Stimulated activated CD8-positive, alpha-beta memory T cell treated with anti-CD3 and anti-CD28 coated beads, Interleukin-15, amount 100 ng/mL, for 48 hours (primary cell): ENCODE data around the gene TAS1R3.
"Not testable (repeated sequence)": the region's sequence is repeated elsewhere in the genome, so short reads cannot be mapped to it uniquely, and the experiment has no call there.

Experiments
- DNase-seq, 2 donors: peaks; one replicate each; pipeline ENCODE4 v3.0.0-alpha.2; 2020; ENCODE audit warnings: low read depth in 2 of 2

The TAS1R3 gene

DNA sequence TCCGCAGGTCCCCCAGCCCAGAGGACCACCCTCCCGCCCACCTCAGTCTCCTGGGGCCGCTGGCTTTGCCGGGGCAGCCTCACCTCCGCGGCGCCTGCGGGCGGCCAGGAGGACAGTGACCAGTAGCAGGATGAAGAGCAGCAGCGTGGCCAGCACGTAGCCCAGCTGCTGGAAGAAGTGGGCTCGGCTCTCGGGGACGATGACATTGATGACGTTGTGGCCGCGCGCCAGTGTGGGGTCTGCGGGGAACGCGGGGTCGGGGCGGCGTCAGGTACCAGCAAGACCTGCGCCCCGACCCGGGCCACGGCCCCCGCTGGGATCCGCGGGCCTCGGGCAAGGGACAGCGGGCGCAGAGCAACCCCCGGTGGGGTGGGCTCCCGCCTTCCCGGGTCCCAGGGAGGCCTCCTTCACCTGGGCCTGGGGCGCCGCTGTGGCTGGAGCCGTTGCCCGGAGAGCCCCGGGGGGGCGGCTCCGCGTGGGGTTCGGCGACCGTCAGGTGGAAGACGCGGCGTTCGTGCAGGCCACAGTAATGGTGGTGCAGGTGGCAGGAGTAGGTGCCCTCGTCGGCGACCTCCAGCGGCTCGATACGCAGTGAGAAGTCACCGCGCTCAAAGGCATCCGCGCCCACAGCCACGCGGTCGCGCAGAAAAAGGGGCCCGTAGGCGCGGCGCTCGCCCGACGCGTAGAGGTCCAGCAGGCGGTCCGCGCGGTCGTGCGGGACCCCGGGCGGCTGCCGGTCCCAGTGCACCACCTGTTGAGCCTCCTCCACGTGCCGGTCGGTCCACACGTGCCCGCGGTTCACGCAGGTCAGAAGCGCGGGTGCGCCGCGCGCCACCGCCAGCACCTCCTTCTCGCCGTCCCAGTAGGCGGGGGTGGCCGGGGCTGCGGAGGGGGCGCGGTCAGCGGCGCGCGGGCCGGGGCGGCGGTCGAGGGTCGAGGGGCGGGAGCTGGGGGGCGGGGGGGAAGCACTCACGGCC is 23.5 kb downstream of the TAS1R3 start:
- no peak for DNase-seq

DNA sequence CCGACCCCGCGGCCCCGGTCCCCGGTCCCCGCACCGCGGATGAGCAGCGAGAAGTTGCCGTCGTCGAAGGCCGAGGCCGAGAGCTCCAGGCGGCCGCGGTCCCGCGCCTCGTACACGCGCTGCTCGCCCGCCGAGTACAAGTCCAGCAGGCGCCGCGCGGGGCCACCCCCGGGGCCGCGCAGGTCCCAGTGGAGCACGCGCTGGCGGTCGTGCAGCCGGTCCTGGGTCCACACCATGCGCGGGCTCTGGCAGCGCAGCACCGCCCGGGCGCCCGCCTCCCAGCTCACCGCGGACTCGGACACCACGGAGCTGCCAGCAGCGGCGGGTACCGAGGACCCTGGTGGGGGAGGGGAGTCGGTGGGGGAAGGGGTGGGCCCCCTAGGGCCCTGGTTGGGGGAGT is 24.3 kb downstream of the TAS1R3 start:
- no peak for DNase-seq

DNA sequence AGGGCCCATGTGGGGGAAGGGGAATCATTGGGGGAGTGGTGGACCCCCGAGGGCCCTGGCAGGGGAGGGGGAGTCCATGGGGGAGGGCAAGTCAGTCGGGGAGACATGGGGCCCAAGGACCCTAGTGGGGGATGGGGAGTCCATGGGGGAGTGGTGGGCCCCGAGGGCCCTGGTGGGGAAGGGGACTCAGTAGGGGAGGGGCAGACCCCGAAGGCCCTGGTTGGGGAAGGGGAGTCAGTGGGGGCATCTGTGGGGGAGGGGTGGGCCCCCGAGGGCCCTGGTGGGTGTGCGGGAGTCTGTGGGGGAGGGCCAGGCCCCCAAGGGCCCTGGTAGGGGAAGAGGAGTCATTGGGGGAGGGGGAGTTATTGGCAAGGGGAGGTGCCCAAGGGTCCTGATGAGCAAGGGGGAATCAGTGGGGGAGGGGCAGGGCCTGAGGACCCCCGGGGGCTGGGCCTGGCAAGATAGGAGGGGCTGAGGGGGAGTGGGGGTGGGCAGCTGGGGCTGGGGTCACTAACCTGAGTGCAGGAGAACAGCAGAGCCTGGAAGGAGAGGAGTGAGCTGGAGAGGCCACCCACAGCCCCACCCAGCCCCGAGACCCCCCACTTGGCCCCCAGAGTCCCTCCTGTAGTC is 25.2 kb downstream of the TAS1R3 start:
- DNase-seq, result no peak

DNA sequence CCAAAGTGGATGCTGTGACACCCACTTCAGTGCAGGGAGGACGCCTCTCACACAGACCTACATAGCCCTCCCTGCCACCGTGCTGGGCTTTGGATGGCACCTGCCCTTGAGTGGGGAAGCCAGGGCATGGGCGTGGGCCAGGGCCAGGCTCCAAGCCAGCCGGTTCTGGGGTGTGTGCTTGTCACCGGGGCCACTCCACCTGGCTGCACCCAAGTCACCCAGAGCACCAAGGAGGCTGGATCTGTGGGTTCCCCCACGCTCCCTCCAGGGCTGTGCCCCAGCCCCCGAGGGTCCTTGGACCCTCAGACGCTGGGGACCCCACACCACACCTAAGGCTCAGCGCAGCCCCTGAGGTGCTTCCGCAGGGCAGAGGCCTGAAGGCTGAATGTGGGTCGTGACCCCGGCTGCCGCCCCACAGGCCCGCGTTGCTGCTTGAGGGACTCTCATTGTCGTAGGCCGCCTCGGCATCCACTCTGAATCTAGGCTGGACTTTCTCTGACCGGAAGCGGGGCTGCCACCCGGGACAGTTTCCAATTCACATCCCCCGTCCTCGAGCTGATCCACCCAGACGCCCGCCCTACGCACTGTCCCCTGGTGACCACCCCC is 25.8 kb downstream of the TAS1R3 start:
- no peak for DNase-seq

DNA sequence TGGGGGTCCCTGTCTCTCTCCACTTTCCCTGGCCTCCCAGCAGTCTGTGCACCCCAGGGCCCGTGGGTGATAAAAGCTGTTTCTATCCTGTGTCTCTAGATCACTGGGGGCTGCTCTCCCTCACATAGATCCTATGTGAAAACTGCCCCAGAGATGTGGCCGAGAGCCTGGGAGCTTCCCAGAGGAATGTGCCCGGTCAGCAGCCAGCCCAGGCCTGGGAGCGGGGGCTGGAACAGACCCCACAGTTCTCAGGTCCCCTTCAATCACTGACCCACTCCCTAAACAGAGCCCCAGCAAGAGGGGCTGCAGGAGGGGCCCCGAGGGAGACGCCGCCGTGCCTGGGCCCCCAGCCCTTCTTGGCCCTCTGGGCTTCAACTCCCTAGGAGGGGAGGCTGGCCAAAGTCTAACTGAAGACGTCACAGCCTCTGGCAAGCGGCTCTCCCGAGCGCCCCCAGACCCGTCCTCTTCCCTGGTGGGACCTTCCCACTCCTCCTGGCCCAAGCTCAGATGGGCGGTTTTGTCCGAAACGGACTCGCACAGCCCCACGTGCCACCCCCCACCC is 26.9 kb downstream of the TAS1R3 start:
- no peak for DNase-seq

DNA sequence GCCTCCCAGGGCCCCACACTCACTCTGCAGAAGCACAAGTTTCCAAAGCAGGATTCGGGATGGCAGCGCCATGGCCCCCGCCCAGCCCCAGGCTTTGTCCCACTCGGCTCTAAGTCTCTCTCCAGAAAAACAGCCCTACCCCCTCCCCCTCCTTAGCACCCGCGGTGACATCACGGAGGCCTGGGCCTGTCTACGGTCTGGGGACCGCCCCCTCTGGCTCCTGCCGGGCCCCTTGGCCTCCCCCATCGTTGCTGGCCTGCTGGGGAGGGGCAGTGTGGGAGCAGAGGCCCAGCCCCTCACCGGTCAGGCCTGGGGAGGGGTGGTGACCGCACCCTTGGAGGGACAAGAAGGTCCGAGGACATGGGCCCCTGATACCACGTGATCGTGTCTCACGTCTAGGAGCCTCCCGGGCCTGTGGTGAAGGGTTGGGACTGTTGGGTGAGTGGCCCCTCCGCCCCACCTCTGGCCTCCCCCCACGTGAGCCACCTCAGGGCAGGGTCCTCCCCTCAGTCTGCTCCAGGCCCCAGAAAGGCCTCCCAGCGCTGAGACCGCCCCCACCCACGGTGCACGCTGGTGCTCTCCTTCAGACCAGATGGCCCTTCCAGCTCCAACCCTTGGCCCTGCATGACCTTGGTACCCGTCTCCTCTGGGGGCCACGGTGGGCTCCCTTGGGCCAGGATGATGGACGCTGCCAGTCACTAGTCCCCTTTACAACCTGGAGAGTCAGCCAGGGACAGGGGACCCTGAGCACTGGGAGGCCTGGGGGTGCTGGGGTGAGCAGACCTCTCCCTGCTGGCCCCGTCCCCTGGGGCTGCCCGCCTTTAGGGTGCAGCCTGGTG is 27.6 kb downstream of the TAS1R3 start, which contains the start of gene MXRA8:
TSS of gene MXRA8 (minus strand) at position 123 of the 839 bp plus-strand sequence. CDS start at position 72, 51 bp downstream.
- no peak for DNase-seq

DNA sequence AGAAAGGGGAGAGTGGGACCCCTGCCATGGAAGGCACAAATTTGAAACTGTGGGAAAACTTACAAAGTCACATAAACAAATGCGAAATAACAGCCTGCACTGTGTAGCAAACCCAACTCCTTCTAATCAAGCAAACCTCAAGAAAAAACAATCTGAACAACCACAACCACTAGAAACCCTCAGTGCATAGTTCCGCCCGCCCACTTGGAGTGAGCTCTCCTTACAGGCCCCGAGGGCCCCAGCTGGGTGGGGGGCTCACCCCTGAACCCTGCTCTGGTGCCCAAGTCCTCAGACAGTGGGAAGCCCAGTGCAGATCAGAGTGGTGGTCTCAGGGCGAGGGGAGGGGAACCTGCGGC is 28.2 kb downstream of the TAS1R3 start:
- DNase-seq, result no peak

DNA sequence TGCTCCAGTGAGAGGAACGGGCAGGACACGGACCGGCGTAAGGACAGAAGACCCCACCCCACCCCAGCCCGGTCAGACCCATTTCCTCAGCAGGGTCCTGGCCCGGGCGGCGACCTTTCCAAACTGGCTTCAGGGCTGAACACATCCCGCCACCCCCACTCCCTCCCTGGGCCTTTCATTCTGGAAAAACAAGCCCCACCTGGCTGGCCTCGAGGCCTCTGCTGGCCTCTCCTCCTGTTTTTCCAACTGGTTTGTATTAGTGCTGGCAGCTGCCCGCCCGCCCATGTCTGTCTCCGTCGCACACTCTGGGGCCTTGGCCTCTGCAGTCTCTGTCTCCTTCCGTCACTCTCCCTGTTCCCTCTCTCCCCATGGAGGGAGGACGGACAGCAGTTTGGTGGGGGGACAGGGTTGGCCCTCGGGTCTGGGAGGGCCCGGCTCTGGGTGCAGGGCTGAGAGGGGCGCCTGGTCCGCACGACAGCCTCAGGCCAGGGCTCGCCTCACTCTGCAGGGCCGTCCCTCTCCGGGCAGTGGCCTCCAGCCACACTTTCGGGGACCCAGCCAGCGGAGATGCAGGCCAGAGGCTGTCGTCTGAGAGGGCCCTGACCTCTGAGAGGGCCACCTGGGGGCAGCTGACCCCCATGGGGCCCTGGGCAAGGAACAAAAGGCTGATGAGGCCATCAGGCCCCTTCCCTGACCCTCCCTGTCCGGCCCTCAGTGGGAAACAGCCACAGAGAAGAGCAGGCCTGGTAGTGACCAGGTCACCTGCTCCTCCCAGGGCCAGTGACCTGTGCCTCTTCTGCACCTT is 28.8 kb downstream of the TAS1R3 start:
- DNase-seq, result no peak

DNA sequence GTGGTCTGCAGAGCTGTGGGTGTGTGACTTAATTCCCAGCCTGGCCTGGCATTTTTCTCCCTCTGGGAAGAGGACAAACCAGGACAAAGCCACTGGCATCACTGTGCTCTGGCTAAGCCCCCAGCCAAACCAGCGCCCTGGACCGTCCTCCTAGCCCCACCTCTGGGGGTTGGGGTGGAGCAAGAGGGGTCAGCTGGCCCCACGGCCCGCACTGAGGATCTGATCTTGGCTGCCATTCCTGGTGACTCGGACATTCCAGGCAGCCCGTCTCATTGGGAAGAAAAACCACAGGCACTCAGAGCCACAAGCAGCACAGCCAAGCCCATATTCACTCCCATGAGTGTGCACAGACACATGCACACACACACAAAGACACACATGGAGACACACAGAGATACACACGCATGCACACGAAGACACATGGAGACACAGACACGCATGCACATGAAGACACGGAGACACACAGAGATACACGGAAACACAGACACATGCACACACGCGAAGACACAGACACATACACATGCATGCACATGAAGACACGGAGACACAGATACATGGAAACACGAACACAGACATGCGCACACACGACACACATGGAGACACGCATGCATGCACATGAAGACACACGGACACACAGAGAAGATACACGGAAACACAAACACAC is 29.6 kb downstream of the TAS1R3 start:
- DNase-seq, result no peak

DNA sequence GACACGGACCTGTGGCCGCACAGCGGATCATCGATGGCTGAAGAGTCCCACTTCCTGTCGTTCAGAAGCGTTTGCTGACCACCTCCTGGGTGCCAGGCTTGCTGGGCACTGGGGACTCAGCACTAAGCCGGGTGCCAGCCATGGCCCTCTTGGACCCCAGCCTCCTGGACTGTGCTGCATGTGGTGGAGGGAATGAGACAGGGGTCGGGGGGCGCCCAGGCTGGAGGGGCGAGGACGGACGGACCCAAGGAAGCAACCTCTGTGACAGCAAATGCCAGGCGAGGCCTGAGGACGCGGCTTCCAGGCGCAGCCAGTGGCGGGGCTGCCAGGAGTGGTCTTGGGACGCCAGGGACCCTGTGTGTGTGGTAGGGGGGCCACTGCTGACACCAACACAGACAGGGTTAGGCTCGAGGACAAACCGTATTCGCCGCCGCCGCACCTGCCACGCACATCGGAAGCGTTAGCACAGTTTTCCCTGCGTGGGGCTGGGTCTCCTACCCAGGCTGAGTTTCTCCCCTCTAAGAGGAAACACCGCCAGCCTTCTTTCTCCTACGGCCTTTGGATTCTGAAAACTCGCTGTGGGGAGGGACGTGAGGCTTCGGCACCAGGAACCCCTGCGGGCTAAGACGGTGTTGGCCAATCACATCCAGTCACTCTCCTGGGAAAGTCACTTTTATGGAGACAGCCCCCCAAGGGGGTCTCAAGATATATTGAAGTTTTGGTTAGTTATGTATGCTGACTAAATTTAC is 30.3 kb downstream of the TAS1R3 start:
- DNase-seq, result no peak

DNA sequence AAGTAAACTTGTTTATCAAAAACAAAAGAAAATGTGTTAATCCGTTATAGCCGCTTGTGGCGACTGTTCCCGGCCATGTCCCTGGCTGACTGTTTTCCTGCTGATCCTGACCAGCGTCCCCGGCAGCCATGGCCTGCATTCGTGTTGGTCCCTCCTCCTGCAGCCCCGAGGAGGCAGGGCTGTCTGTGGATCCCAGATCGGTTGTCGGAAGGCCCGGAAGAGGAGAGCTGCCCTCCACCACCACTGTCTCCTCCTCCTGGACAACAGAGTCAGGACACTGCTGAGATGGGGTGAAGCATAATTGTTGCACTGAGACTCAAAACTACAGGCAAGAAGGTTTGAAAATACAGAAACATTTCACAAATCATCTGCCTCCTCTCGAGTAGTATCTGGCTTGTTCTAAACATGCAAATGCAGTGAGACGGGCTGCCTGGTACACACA is 30.9 kb downstream of the TAS1R3 start:
- DNase-seq, result no peak

DNA sequence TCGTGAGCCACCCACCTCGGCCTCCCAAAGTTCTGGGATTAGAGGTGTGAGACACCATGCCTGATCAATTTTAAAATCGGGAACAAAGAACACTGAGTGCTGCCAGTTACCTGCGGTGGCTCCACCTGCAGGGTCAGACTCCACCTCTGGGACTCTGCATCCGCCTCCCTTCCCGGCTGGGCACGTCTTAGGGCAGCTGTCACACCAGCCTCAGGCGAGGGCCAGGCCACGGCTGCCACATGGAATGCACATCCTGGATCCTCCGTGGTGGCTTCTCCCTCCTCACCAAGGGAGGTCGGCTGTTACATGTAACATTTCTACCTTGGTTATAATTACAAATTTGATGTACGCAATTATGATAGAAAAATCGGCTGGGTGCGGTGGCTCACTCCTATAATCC is 33.2 kb downstream of the TAS1R3 start:
- DNase-seq, result no peak

DNA sequence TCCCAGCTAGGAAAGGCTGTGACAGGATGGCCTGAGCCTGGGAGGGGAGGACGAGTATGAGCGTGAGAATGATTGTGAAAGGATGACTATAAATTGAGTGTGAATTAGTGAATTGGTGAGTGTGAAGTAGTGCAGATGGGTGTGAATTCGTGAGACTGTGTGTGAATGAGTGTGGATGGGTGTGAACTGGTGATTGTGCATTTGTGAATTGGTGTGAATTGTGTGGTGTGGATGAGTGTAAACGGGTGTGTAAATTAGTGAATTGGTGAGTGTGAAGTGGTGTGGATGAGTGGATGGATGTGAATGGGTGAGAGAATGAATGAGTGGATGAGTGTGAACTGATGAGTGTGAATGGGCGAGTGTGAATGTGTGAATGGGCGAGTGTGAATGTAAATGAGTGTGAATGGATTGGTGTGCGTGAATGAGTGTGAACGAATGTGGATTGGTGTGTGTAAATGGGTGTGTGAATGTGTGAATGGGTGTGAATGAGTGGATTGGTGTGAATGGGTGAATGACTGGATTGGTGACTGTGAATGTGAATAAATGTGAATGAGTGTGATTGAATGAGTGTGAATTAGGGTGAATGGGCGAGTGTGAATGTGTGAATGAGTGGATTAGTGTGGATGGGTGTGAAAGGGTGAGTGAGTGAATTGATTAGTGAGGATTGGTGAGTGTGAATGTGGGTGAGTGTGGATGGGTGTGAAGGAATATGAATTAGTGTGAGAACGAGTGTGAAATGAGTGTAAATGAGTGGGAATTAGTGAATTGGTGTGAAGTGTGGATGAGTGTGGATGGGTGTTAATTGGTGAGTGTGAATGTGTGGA is 35.0 kb downstream of the TAS1R3 start:
- DNase-seq, result no peak

DNA sequence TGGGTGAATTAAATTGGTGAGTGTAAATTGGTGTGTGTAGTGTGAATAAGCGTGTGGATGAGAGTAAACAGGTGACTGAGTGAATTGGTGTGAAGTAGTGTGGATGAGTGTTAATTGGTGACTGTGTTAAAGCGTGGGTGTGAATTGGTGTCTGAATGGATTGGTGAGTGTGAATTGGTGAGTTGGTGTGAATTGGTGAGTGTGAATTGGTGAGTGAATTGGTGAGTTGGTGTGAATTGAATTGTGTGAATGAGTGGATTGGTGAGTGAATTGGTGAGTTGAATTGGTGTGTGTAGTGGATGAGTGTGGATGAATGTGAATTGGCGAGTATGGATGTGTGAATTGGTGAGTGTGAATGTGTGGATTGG is 35.6 kb downstream of the TAS1R3 start:
- no peak for DNase-seq

DNA sequence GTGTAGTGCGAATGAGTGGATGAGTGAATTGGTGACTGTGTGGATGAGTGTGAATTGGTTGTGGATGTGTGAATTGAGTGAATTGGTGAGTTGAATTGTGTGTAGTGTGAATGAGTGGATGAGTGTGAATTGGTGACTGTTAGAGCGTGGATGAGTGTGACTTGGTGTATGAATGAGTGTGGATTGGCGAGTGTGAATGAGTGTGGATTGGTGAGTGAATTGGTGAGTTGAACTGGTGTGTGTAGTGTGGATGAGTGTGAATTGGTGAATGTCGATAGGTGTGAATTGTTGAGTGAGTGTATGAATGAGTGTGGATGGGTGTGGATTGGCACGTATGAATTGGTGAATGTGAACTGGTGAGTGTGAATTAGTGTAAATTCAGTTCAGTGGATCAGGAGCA is 36.2 kb downstream of the TAS1R3 start:
- no peak for DNase-seq

DNA sequence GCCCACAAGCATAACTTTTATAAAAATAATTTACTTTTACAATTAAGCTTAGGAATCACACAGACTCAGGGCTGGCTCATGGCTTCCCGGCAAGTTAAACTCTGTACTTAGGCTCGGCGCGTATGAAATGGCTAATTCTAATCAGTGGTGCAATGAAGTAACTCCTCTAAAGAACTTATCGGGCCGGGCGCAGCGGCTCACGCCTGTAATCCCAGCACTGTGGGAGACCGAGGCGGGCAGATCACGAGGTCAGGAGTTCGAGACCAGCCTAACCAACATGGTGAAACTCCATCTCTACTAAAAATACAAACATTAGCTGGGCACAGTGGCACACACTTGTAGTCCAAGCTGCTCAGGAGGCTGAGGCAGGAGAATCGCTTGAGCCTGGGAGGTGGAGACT is 39.0 kb downstream of the TAS1R3 start:
- DNase-seq, result not testable (repeated sequence)

DNA sequence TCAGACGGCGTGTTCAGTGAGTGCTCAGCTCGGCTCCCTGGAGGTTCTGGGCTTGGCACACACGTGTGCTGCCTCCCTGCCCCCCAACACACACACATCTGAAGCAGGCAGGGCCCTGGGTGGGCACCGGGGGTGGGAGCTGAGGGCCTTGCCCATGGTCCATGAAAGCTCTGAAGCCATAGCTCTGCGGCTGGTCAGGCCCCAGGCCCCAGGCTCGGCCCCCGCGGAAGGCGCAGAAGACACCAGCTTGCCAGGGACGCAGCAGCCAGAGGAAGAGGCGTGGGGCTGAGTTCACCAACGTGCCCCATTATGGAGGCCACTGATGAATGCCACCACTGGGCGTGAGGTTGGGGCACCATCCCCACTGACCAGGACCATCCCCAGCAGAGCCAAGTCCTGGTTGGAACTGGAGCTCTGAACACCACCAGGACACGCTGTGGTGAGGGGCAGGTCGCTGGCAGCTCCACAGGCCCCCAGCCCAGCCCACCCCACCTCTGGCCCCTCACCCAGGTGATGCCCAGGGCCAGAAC is 39.8 kb downstream of the TAS1R3 start:
- no peak for DNase-seq

DNA sequence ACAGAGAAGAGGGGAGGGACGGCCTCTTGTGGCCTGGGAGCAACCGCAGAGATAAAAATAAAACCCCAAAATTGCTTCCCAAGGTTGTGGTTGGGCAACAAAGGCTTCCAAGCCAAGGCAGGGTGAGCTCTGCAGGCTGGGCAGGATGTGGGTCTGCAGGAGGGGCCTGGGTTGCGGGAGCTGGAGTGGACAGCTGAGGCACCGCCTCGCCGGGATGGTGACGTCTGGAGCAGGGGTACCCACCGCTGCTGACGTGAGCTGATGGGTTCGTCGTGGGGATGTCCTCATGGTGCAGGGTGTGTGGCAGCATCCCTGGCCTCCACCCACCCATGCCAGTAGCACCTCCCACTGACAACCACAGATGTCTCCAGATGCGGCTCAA is 40.3 kb downstream of the TAS1R3 start:
- DNase-seq, result peak in 1 of 2 donors; percentile 21
